Mucosa of gallbladder (tissue), 1 donor: ENCODE data around the gene KIAA1958. TPM values are rescaled to one million over a fixed set of nuclear protein-coding genes. Genes with fewer than 3 reads are reported as not detected.

Experiments used
- DNase-seq: peaks from one replicate; pipeline ENCODE4 v3.0.0-alpha.2; 2020; ENCODE audit warnings: low spot score
- total RNA-seq: library from RNA; stranded (reverse); gene quantifications from one replicate; pipeline ENCODE4 v1.2.1, GENCODE V29; 2021
- donor health status: DM: no; HTN: no; CAD: no.

The KIAA1958 gene
- 11.3 TPM for total RNA-seq

GRCh38 chr9:112486221-112487007 is at the start of gene KIAA1958:
TSS of gene KIAA1958 (plus strand) at chr9:112486827. CDS start at chr9:112574081, 87,254 bp downstream.
- DNase-seq: peak; percentile 84

- no peak for DNase-seq
Observed at GRCh38 chr9:112437406-112437805, 49.2 kb upstream of the KIAA1958 start.

GRCh38 chr9:112439171-112439570 is 47.5 kb upstream of the KIAA1958 start:
- DNase-seq: no peak

GRCh38 chr9:112439825-112440224 is 46.8 kb upstream of the KIAA1958 start:
- no peak for DNase-seq

GRCh38 chr9:112443200-112443599 is 43.4 kb upstream of the KIAA1958 start:
- no peak for DNase-seq

GRCh38 chr9:112443636-112444035 is 43.0 kb upstream of the KIAA1958 start:
- DNase-seq: no peak

- DNase-seq: no peak
Observed at GRCh38 chr9:112445196-112445595, 41.4 kb upstream of the KIAA1958 start.

GRCh38 chr9:112446080-112446479 is 40.5 kb upstream of the KIAA1958 start:
- no peak for DNase-seq

GRCh38 chr9:112446526-112446925 is 40.1 kb upstream of the KIAA1958 start:
- no peak for DNase-seq

- peak; percentile 13 for DNase-seq
Observed at GRCh38 chr9:112447283-112447761, 39.3 kb upstream of the KIAA1958 start.

GRCh38 chr9:112462855-112463254 is 23.8 kb upstream of the KIAA1958 start:
- no peak for DNase-seq

GRCh38 chr9:112465352-112465751 is 21.3 kb upstream of the KIAA1958 start:
- DNase-seq: no peak

GRCh38 chr9:112472996-112473395 is 13.6 kb upstream of the KIAA1958 start:
- DNase-seq: no peak

- no peak for DNase-seq
Observed at GRCh38 chr9:112473986-112474385, 12.6 kb upstream of the KIAA1958 start.

- DNase-seq: no peak
Observed at GRCh38 chr9:112475318-112475717, 11.3 kb upstream of the KIAA1958 start.

GRCh38 chr9:112477330-112477729 is 9.3 kb upstream of the KIAA1958 start:
- no peak for DNase-seq

GRCh38 chr9:112479221-112479620 is 7.4 kb upstream of the KIAA1958 start:
- DNase-seq: no peak

GRCh38 chr9:112484607-112485006 is 2.0 kb upstream of the KIAA1958 start:
- DNase-seq: no peak

- no peak for DNase-seq
Observed at GRCh38 chr9:112485574-112485973, 1.1 kb upstream of the KIAA1958 start.

GRCh38 chr9:112487008-112487798 is 576 bp downstream of the KIAA1958 start:
- DNase-seq: peak; percentile 45

GRCh38 chr9:112487799-112488340 is 1.2 kb downstream of the KIAA1958 start:
- no peak for DNase-seq

- no peak for DNase-seq
Observed at GRCh38 chr9:112489039-112489546, 2.5 kb downstream of the KIAA1958 start.
